ENCODE data around the gene GPR107. TPM values are rescaled to one million over a fixed set of nuclear protein-coding genes. Genes with fewer than 3 reads are reported as not detected.
A peak's percentile ranks its signal among the peaks of the same experiment; 100 is the strongest.

The GPR107 gene
- total RNA-seq, 2 donors from 2014 or later, result 32.6 to 32.8 TPM

GRCh38 chr9:130144703-130145102 is 91.0 kb downstream of the GPR107 start:
- DNase-seq (ENCODE audit: low spot score), result peak; percentile 23
- ATAC-seq, result no peak
- H3K36me3 Mint-ChIP-seq, result no peaks in the 10 kb centered on the region
- H3K4me3 Mint-ChIP-seq, result no peak overlapping the region
- peak overlapping the region in 1 of 2 donors; percentile 93 for H3K27ac Mint-ChIP-seq
- peaks cover 4 to 16% of the 10 kb centered on the region in 2 donors for H3K27me3 Mint-ChIP-seq
- H3K4me1 Mint-ChIP-seq (ENCODE audit: low read depth in 2 of 2), result peaks cover 47 to 50% of the 10 kb centered on the region in 2 donors
- no peaks in the 10 kb centered on the region for H3K9me3 Mint-ChIP-seq

GRCh38 chr9:130145658-130146057 is 92.0 kb downstream of the GPR107 start:
- Mint-ChIP-seq H3K27me3 (peaks cover 4 to 16% of the 10 kb centered on the region in 2 donors), H3K9me3 (no peaks in the 10 kb centered on the region), H3K4me3 (no peak overlapping the region), H3K4me1 (ENCODE audit: low read depth in 2 of 2) (peaks cover 38 to 40% of the 10 kb centered on the region in 2 donors), H3K27ac (no peak overlapping the region), H3K36me3 (no peaks in the 10 kb centered on the region)
- ATAC-seq (no peak), DNase-seq (ENCODE audit: low spot score) (no peak)

- ATAC-seq, result no peak
- no peak for DNase-seq (ENCODE audit: low spot score)
- Mint-ChIP-seq H3K4me1 (ENCODE audit: low read depth in 2 of 2) (peaks cover 29 to 30% of the 10 kb centered on the region in 2 donors), H3K27me3 (peaks cover 4 to 16% of the 10 kb centered on the region in 2 donors), H3K4me3 (no peak overlapping the region), H3K36me3 (no peaks in the 10 kb centered on the region), H3K27ac (no peak overlapping the region), H3K9me3 (no peaks in the 10 kb centered on the region)
Observed at GRCh38 chr9:130147198-130147597, 93.5 kb downstream of the GPR107 start.

- DNase-seq (ENCODE audit: low spot score) (no peak), ATAC-seq (no peak)
- Mint-ChIP-seq H3K27ac (no peak overlapping the region), H3K4me1 (ENCODE audit: low read depth in 2 of 2) (peaks cover 27 to 29% of the 10 kb centered on the region in 2 donors), H3K27me3 (peaks cover 4 to 16% of the 10 kb centered on the region in 2 donors), H3K36me3 (no peaks in the 10 kb centered on the region), H3K4me3 (peak overlapping the region; percentile 2), H3K9me3 (no peaks in the 10 kb centered on the region)
Observed at GRCh38 chr9:130147910-130148309, 94.2 kb downstream of the GPR107 start.

- H3K4me3 Mint-ChIP-seq, result no peak overlapping the region
- no peak overlapping the region for H3K27ac Mint-ChIP-seq
- H3K27me3 Mint-ChIP-seq, result peaks cover 4 to 12% of the 10 kb centered on the region in 2 donors
- DNase-seq (ENCODE audit: low spot score) (peak; percentile 20), ATAC-seq (no peak)
- H3K36me3 Mint-ChIP-seq, result no peaks in the 10 kb centered on the region
- H3K9me3 Mint-ChIP-seq, result no peaks in the 10 kb centered on the region
- H3K4me1 Mint-ChIP-seq (ENCODE audit: low read depth in 2 of 2), result peaks cover 17 to 22% of the 10 kb centered on the region in 2 donors
Observed at GRCh38 chr9:130149031-130149430, 95.3 kb downstream of the GPR107 start.

GRCh38 chr9:130149654-130150286 is 96.1 kb downstream of the GPR107 start:
- ATAC-seq (no peak), DNase-seq (ENCODE audit: low spot score) (peak; percentile 35)
- H3K27ac Mint-ChIP-seq, result peak overlapping the region in 1 of 2 donors; percentile 43
- H3K4me3 Mint-ChIP-seq, result no peak overlapping the region
- no peaks in the 10 kb centered on the region for H3K9me3 Mint-ChIP-seq
- H3K36me3 Mint-ChIP-seq, result no peaks in the 10 kb centered on the region
- H3K27me3 Mint-ChIP-seq, result peaks cover 4 to 7% of the 10 kb centered on the region in 2 donors
- peaks cover 11 to 15% of the 10 kb centered on the region in 2 donors for H3K4me1 Mint-ChIP-seq (ENCODE audit: low read depth in 2 of 2)

GRCh38 chr9:130150779-130151382 is 97.2 kb downstream of the GPR107 start:
- H3K4me3 Mint-ChIP-seq, result no peak overlapping the region
- H3K36me3 Mint-ChIP-seq, result no peaks in the 10 kb centered on the region
- no peaks in the 10 kb centered on the region for H3K9me3 Mint-ChIP-seq
- H3K27ac Mint-ChIP-seq, result no peak overlapping the region
- H3K27me3 Mint-ChIP-seq, result peaks cover 4 to 7% of the 10 kb centered on the region in 2 donors
- no peak for DNase-seq (ENCODE audit: low spot score)
- ATAC-seq, result no peak
- peaks cover 11% of the 10 kb centered on the region in 2 donors for H3K4me1 Mint-ChIP-seq (ENCODE audit: low read depth in 2 of 2)

GRCh38 chr9:130154816-130155215 is 101.1 kb downstream of the GPR107 start:
- Mint-ChIP-seq H3K36me3 (no peaks in the 10 kb centered on the region), H3K27ac (no peak overlapping the region), H3K9me3 (no peaks in the 10 kb centered on the region), H3K27me3 (no peaks in the 10 kb centered on the region), H3K4me3 (no peak overlapping the region), H3K4me1 (ENCODE audit: low read depth in 2 of 2) (no peaks in the 10 kb centered on the region)
- ATAC-seq, result no peak
- DNase-seq (ENCODE audit: low spot score), result no peak

- no peak overlapping the region for H3K4me3 Mint-ChIP-seq
- no peaks in the 10 kb centered on the region for H3K36me3 Mint-ChIP-seq
- H3K27ac Mint-ChIP-seq, result no peak overlapping the region
- H3K4me1 Mint-ChIP-seq (ENCODE audit: low read depth in 2 of 2), result peaks cover 0 to 6% of the 10 kb centered on the region in 2 donors
- no peaks in the 10 kb centered on the region for H3K9me3 Mint-ChIP-seq
- ATAC-seq, result no peak
- H3K27me3 Mint-ChIP-seq, result no peaks in the 10 kb centered on the region
- no peak for DNase-seq (ENCODE audit: low spot score)
Observed at GRCh38 chr9:130155647-130156046, 101.9 kb downstream of the GPR107 start.

GRCh38 chr9:130156672-130157071 is 103.0 kb downstream of the GPR107 start:
- DNase-seq (ENCODE audit: low spot score) (no peak), ATAC-seq (peak in 1 of 2 donors; percentile 32)
- Mint-ChIP-seq H3K36me3 (no peaks in the 10 kb centered on the region), H3K9me3 (no peaks in the 10 kb centered on the region), H3K4me3 (no peak overlapping the region), H3K4me1 (ENCODE audit: low read depth in 2 of 2) (peaks cover 0 to 8% of the 10 kb centered on the region in 2 donors), H3K27me3 (no peaks in the 10 kb centered on the region), H3K27ac (no peak overlapping the region)

GRCh38 chr9:130157079-130157478 is 103.4 kb downstream of the GPR107 start:
- DNase-seq (ENCODE audit: low spot score) (no peak), ATAC-seq (no peak)
- Mint-ChIP-seq H3K4me3 (no peak overlapping the region), H3K27ac (no peak overlapping the region), H3K4me1 (ENCODE audit: low read depth in 2 of 2) (peaks cover 0 to 8% of the 10 kb centered on the region in 2 donors), H3K27me3 (no peaks in the 10 kb centered on the region), H3K9me3 (no peaks in the 10 kb centered on the region), H3K36me3 (no peaks in the 10 kb centered on the region)

GRCh38 chr9:130158001-130158400 is 104.3 kb downstream of the GPR107 start:
- Mint-ChIP-seq H3K36me3 (no peaks in the 10 kb centered on the region), H3K4me3 (no peak overlapping the region), H3K27me3 (no peaks in the 10 kb centered on the region), H3K27ac (no peak overlapping the region), H3K4me1 (ENCODE audit: low read depth in 2 of 2) (peaks cover 0 to 8% of the 10 kb centered on the region in 2 donors), H3K9me3 (no peaks in the 10 kb centered on the region)
- ATAC-seq, result no peak
- DNase-seq (ENCODE audit: low spot score), result no peak

GRCh38 chr9:130159057-130159456 is 105.4 kb downstream of the GPR107 start:
- DNase-seq (ENCODE audit: low spot score) (no peak), ATAC-seq (no peak)
- H3K27me3 Mint-ChIP-seq, result no peaks in the 10 kb centered on the region
- no peak overlapping the region for H3K27ac Mint-ChIP-seq
- no peak overlapping the region for H3K4me3 Mint-ChIP-seq
- H3K36me3 Mint-ChIP-seq, result no peaks in the 10 kb centered on the region
- H3K4me1 Mint-ChIP-seq (ENCODE audit: low read depth in 2 of 2), result peaks cover 0 to 8% of the 10 kb centered on the region in 2 donors
- no peaks in the 10 kb centered on the region for H3K9me3 Mint-ChIP-seq

- no peaks in the 10 kb centered on the region for H3K9me3 Mint-ChIP-seq
- ATAC-seq (no peak), DNase-seq (ENCODE audit: low spot score) (no peak)
- no peak overlapping the region for H3K4me3 Mint-ChIP-seq
- H3K36me3 Mint-ChIP-seq, result no peaks in the 10 kb centered on the region
- H3K27me3 Mint-ChIP-seq, result no peaks in the 10 kb centered on the region
- H3K4me1 Mint-ChIP-seq (ENCODE audit: low read depth in 2 of 2), result peaks cover 0 to 8% of the 10 kb centered on the region in 2 donors
- H3K27ac Mint-ChIP-seq, result peak overlapping the region in 1 of 2 donors; percentile 35
Observed at GRCh38 chr9:130159915-130160670, 106.4 kb downstream of the GPR107 start.

All from natural killer cell treated with Interleukin-12 subunit alpha and Interleukin-12 subunit beta and Interleukin-15 and Interleukin-18, amount 100 ng/mL, for 72 hours (primary cell).